Lower leg skin (tissue), 4 donors: ENCODE data around the gene TWIST2. TPM values are rescaled to one million over a fixed set of nuclear protein-coding genes. Genes with fewer than 3 reads are reported as not detected.

Experiments used
- DNase-seq, 2 donors: peaks; one replicate each; pipeline ENCODE4 v3.0.0-alpha.2; 2019; ENCODE audit warnings: low spot score in 2 of 2
- H3K4me3 ChIP-seq: fragments of 200-600 bp; sonication (generic); 2 replicates; pipeline ENCODE4 v1.5.1; 2017; ENCODE audit warnings: mild to moderate bottlenecking, low read depth; ENCODE audit not compliant: poor library complexity, severe bottlenecking
- POLR2A ChIP-seq, 2 donors: fragments of 450-650 bp; IDR thresholded peaks; one replicate each; pipeline ENCODE4 v1.6.1; 2016 to 2017; ENCODE audit warnings: antibody characterized with exemption in 2 of 2, mild to moderate bottlenecking in 1 of 2, moderate library complexity in 1 of 2
- WGBS, 2 donors: methylation state at CpG; one replicate each; pipeline ENCODE4 v1.1.5; 2018; 5-methylcytosine and 5-hydroxymethylcytosine counted together
- intact Hi-C: fragments of 100-400 bp; cut with DNase I; formaldehyde crosslinking; loops from one replicate; pipeline ENCODE4 v1.15.0; 2023; ENCODE audit warnings: low total_unique reads
- total RNA-seq, 4 donors: library from RNA; depleted of rRNA; stranded (reverse); fragments of >200 nt; gene quantifications; one replicate each; pipeline ENCODE4 v1.1.0, GENCODE V29; 2016
- TF ChIP-seq, protein P1 (sequence below), 3 donors: fragments of 450-650 bp; IDR thresholded peaks; one replicate each; pipeline ENCODE4 v1.5.1; 2016; ENCODE audit warnings: antibody characterized with exemption in 3 of 3, mild to moderate bottlenecking in 3 of 3, moderate library complexity in 2 of 3

The TWIST2 gene
- total RNA-seq, 4 donors from 2014 or later = 36.5 to 47.8 (median 38.5) TPM

DNA sequence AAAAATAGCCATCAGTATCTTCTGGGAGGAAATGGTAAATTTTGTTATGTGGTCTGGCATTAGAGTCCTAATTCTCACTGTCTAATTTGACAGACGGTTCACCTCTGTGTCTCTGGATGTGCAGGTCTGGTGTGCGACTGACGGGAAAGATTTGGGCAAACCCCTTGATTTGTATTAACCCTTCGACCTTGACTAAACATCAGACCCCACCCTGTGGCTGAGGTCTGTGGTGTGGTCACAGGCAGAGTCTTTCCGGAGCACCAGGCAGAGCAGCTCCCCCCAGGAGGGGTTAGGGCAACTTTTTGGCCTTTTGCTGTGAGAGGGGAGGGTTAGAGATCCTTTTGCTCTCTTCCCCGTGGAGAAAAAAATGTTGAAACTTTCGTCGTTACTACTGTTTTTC lies 6.4 kb downstream of the TWIST2 start:
- WGBS, 2 donors = 49 to 52% methylated on average over 8 of the region's 8 CpGs
- TF ChIP-seq, protein P1, sequence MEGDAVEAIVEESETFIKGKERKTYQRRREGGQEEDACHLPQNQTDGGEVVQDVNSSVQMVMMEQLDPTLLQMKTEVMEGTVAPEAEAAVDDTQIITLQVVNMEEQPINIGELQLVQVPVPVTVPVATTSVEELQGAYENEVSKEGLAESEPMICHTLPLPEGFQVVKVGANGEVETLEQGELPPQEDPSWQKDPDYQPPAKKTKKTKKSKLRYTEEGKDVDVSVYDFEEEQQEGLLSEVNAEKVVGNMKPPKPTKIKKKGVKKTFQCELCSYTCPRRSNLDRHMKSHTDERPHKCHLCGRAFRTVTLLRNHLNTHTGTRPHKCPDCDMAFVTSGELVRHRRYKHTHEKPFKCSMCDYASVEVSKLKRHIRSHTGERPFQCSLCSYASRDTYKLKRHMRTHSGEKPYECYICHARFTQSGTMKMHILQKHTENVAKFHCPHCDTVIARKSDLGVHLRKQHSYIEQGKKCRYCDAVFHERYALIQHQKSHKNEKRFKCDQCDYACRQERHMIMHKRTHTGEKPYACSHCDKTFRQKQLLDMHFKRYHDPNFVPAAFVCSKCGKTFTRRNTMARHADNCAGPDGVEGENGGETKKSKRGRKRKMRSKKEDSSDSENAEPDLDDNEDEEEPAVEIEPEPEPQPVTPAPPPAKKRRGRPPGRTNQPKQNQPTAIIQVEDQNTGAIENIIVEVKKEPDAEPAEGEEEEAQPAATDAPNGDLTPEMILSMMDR (IDR thresholded peaks at IDR 0.05) = no peak
- no peak for TF ChIP-seq POLR2A (IDR thresholded peaks at IDR 0.05)
- peak in 1 of 2 donors; percentile 42 for DNase-seq
- intact Hi-C loops = no loop called here
- H3K4me3 ChIP-seq = peak overlapping the region; percentile 2

DNA sequence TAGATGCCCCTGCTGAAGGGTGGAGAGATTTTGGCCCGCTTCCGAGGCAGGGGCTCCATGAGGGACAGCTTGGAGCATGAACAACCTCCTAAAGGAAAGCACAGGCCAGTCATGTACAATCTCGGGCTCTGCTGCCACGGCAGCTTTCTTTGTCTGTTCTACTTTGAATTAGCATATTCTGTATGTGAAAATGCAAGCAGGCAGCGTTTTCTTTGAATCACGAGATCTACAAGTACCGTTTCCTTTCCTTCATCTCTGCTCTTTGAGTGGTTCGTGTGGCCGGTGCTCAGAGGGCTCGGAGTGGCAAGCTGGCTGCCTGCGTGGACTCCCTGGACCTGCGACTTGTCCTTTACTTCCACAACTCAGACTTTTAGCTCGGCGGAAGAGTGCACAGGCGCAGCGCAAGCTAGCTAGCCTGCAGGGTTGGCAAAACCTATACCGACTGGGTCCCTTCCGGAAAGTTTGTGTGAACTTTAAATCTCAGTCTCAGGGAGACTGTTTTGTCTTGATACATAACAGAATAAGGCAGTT lies 6.9 kb downstream of the TWIST2 start:
- peak in 1 of 2 donors; percentile 84 for DNase-seq
- WGBS, 2 donors = 58 to 68% methylated on average over 18 of the region's 18 CpGs
- peak overlapping the region; percentile 2 for H3K4me3 ChIP-seq
- TF ChIP-seq, protein P1 (IDR thresholded peaks at IDR 0.05) = no peak
- no peak for TF ChIP-seq POLR2A (IDR thresholded peaks at IDR 0.05)
- intact Hi-C loops = no loop called here

DNA sequence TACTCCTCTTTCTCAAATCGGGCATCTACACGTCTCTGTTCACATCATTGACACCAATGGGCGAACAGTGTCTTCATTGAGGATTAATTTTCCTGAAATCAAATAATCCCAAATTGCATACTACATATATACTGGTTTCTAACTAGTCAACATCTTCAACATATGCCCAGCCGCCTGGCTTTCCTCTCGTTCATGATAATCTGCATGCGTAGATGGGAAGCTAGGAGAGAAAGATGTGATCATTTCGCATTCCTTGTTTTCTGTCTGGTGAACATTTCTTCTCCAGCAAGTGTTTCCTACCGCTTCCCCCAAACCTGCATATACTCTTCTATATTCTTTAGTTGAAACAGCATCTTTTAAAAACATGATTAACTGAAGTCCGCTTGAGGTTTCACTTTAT lies 7.4 kb downstream of the TWIST2 start:
- no peak overlapping the region for H3K4me3 ChIP-seq
- intact Hi-C loops = no loop called here

DNA sequence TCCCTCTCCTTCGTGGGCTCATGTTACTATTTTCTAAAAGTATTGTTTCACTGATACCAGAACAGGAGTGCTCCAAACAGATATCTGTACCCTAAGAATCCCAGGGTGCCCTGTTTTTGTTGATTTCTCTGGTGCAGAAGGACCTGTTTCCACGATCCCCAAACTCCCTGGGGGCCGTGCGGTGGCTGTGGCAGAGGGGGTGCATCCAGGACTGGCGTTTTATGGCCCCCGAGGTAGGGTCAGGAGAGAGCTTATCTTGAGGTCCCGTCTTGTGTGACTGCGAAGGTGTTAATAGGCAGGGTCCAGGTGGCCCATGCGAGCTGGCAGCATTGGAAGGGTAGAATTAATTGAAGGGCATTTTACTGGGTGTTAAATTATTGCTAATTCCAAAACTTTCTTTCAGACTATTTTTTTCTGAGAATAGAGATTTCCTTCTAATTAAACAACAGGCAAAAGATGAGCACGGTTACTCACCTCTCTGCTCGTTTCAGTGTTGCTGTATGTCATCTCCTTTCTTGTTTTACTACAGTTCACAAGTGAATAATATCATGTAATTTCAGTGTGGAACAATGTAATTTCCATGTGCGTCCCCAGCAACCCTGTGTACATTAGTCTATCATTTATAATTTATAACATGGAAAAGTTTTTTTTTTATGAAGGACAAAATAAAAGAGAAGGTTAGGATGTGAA lies 8.2 kb downstream of the TWIST2 start:
- no peak overlapping the region for H3K4me3 ChIP-seq
- intact Hi-C loops = no loop called here
- DNase-seq = peak in 1 of 2 donors; percentile 68
- 58 to 70% methylated on average over 12 of the region's 12 CpGs for WGBS, 2 donors
- no peak for TF ChIP-seq POLR2A (IDR thresholded peaks at IDR 0.05)
- TF ChIP-seq, protein P1 (IDR thresholded peaks at IDR 0.05) = no peak

More for the DNA sequence above, 7.4 kb downstream of the TWIST2 start:
- WGBS, 2 donors = 67 to 74% methylated on average over 9 of the region's 9 CpGs
- TF ChIP-seq POLR2A (IDR thresholded peaks at IDR 0.05) = no peak
- TF ChIP-seq, protein P1 (IDR thresholded peaks at IDR 0.05) = no peak
- DNase-seq = peak in 1 of 2 donors; percentile 58

DNA sequence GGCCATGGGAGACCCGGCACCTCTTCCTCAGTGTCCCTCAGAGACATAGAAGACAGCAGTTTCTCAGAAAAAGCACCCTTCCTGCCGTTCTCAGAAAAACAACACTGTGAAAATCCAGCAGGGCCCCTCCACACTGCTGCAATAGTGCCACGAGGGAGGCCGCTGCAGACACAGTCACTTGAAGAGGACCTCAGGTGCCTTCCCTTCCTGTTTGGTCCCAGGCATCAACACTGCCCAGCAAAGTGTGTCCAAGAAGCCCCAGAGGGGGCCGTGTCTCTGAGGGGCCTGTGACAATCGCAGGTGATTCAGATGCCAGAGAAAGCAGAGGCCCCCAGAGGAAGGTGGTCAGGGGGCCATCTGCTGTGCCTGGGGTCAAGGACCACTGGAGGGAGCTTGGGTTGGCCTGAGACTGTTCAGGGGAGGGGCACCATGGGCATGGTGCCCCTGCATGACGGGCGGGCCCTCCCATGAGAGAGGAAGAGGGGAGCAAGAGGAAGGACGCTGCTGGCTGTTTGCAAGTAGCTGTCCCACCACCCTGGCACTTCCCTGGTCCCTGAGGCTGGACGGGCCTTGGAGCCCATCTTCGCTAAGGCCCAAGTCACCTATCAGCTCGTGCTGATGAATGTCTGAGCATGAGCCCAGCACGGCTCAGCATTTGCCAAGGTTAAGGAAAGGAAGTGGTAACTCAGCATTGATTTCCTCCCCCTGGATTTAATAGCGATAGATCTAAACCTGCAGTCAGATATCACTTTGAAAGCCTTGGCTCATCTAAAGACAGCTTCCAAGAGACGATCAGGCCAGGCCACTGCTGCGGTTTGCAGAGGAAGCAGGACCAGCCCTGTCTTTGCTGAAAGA lies 9.1 kb downstream of the TWIST2 start:
- WGBS, 2 donors = 60 to 62% methylated on average over 16 of the region's 16 CpGs
- DNase-seq = peak in 1 of 2 donors; percentile 84
- intact Hi-C loops = no loop called here
- no peak overlapping the region for H3K4me3 ChIP-seq
- TF ChIP-seq, protein P1 (IDR thresholded peaks at IDR 0.05) = no peak
- TF ChIP-seq POLR2A (IDR thresholded peaks at IDR 0.05) = no peak
